ENCODE data around the gene NCOA7. TPM values are rescaled to one million over a fixed set of nuclear protein-coding genes. Genes with fewer than 3 reads are reported as not detected.

NCOA7 gene
- 13.8 TPM for total RNA-seq (2021; ENCODE audit: unreplicated experiment)
- 7.7 and 8.6 TPM in 2 replicates for polyA plus RNA-seq (2012)
- Bru-seq, nascent RNA: percentile 73 among the genes with signal in this experiment
- BruChase-seq, experiment 1, labeled RNA remaining after a 6-hour chase: percentile 54 among the genes with signal in this experiment
- BruChase-seq, experiment 2, labeled RNA remaining after a 2-hour chase: percentile 60 among the genes with signal in this experiment
- long read RNA-seq, full-length matches to known transcripts: 3 of 14 reads
- long read RNA-seq, partial matches to known transcripts: 4 of 14 reads
- long read RNA-seq, other reads (novel, unspliced or antisense): 7 of 14 reads

GRCh38 chr6:125790358-125791150 is at the start of gene NCOA7:
Gene NCOA7, plus strand, starts transcription at chr6:125790960. Its CDS starts 24,395 bp downstream, at chr6:125815355.
- ATAC-seq (peak; percentile 89), DNase-seq (ENCODE audit: low read depth, low spot score) (no peak)
- H3K36me3 ChIP-seq (ENCODE audit: control insufficient read depth in 1 of 2, insufficient read depth in 2 of 2, low read length in 2 of 2): no peaks in the 10 kb centered on the region
- H3K4me2 ChIP-seq (ENCODE audit: low read length): peak within 1 kb of the TSS; percentile 90
- peak within 1 kb of the TSS; percentile 78 to 80 for H3K4me3 ChIP-seq (replicated peaks in 1 of 2; ENCODE audit: low read depth in 1 of 2, low read length in 2 of 2)
- intact Hi-C loops (cut with micrococcal nuclease): loop anchor here (2.0 kb wide), 2 partner anchors 166 to 184 kb away; partner anchors contain the start of gene HINT3
- no peaks in the 10 kb centered on the region for H3K79me2 ChIP-seq (ENCODE audit: insufficient read depth, low read length)
- no peaks in the 10 kb centered on the region for H3K9me3 ChIP-seq (ENCODE audit: control insufficient read depth in 1 of 2, insufficient read depth in 1 of 2, low read depth in 1 of 2, low read length in 2 of 2)
- H3K27me3 ChIP-seq (ENCODE audit: insufficient read depth, low read length): no peaks in the 10 kb centered on the region
- ChIA-PET CTCF (interaction anchor here (0.9 to 3.0 kb wide), 13 partner anchors 9 to 205 kb away, joined by 3 to 24 read pairs (median 4); partner anchors contain the start of genes HINT3 and TRMT11), RAD21 (ENCODE audit: low non-redundant PET in 1 of 2, low total read pairs in 2 of 2, uncharacterized antibody in 2 of 2, unreplicated experiment in 2 of 2) (interaction anchor here (1.7 to 1.9 kb wide), 2 partner anchors 166 kb away, joined by 5 to 7 read pairs; partner anchors contain the start of gene HINT3 (in 2 of the 2)), POLR2A (interaction anchor here (1.6 to 3.6 kb wide), 4 partner anchors 9 to 195 kb away, joined by 3 to 25 read pairs (median 11); partner anchors contain the start of genes HINT3 and TRMT11)
- peaks cover 20 to 25% of the 10 kb centered on the region in 2 experiments; a peak in 3 of 4 replicates for H3K4me1 ChIP-seq (ENCODE audit: control insufficient read depth in 1 of 2, insufficient read depth in 2 of 2, low read length in 2 of 2)
- H3K9ac ChIP-seq (ENCODE audit: low read length): peak within 1 kb of the TSS; percentile 62
- H3K9me2 ChIP-seq (ENCODE audit: insufficient read depth): no peaks in the 10 kb centered on the region
- H2AFZ ChIP-seq (ENCODE audit: low read depth, low read length, poor library complexity, severe bottlenecking): peak within 1 kb of the TSS; percentile 92
- H3K27ac ChIP-seq (ENCODE audit: low read depth, low read length): peak within 1 kb of the TSS; percentile 75
- no TSS peak for BruUV-seq (replicated peaks)
- H4K20me1 ChIP-seq (ENCODE audit: insufficient read depth): no peaks in the 10 kb centered on the region
- peak; percentile 55 for TF ChIP-seq MAX (IDR thresholded peaks at IDR 0.05)
- no peak for TF ChIP-seq FOSL1 (IDR thresholded peaks at IDR 0.05; ENCODE audit: low read depth)
- TF ChIP-seq POLR2A (IDR thresholded peaks at IDR 0.05; ENCODE audit: borderline replicate concordance, extremely low read depth, insufficient read depth, insufficient read length): peak; percentile 52
- TF ChIP-seq CTCF (IDR thresholded peaks at IDR 0.05 in 2 of 3, conservative IDR thresholded peaks at IDR 0.05 in 1 of 3; ENCODE audit: borderline replicate concordance in 1 of 3, insufficient read depth in 1 of 3, low read depth in 2 of 3, low read length in 2 of 3): no peak
- TF ChIP-seq REST (IDR thresholded peaks at IDR 0.05; ENCODE audit: low read depth): no peak
- peak; percentile 97 for TF ChIP-seq ZFX (IDR thresholded peaks at IDR 0.05)
- TF ChIP-seq CBX3 (IDR thresholded peaks at IDR 0.05; ENCODE audit: low read depth): no peak
- TF ChIP-seq EGR1 (IDR thresholded peaks at IDR 0.05; ENCODE audit: low read depth): no peak
- no peak for TF ChIP-seq ZBTB33 (IDR thresholded peaks at IDR 0.05; ENCODE audit: extremely low read depth, insufficient replicate concordance, low read length)
- TF ChIP-seq SRF (IDR thresholded peaks at IDR 0.05; ENCODE audit: low read depth): no peak
- no peak for TF ChIP-seq JUND (IDR thresholded peaks at IDR 0.05)
- TF ChIP-seq SP1 (IDR thresholded peaks at IDR 0.05; ENCODE audit: low read depth): no peak
- no peak for TF ChIP-seq CEBPB (IDR thresholded peaks at IDR 0.05; ENCODE audit: low read depth)
- TF ChIP-seq RAD21 (IDR thresholded peaks at IDR 0.05; ENCODE audit: low read depth): no peak
- no peak for TF ChIP-seq YY1 (IDR thresholded peaks at IDR 0.05; ENCODE audit: extremely low read depth, insufficient replicate concordance, low read depth, low read length)
- TF ChIP-seq ELF1 (IDR thresholded peaks at IDR 0.05; ENCODE audit: borderline replicate concordance, low read depth): no peak
- peak; percentile 80 for TF ChIP-seq POLR2AphosphoS5 (IDR thresholded peaks at IDR 0.05; ENCODE audit: low read depth, low read length)
- no peak for TF ChIP-seq EZH2 (IDR thresholded peaks at IDR 0.05)
